HG03457 (cell line): ENCODE data around the gene PGGHG.
"Not testable (repeated sequence)": the region's sequence is repeated elsewhere in the genome, so short reads cannot be mapped to it uniquely, and the experiment has no call there.

Experiments
- ATAC-seq: cut with Tn5 transposase; IDR thresholded peaks from one replicate; pipeline ENCODE4 v1.9.1; 2021; ENCODE audit warnings: moderate number of reproducible peaks; ENCODE audit not compliant: unreplicated experiment

Gene PGGHG

GRCh38 chr11:326842-327580 lies 38.1 kb downstream of the PGGHG start:
- peak; percentile 43 for ATAC-seq

- no peak for ATAC-seq
Observed at GRCh38 chr11:327581-327923, 38.6 kb downstream of the PGGHG start.

GRCh38 chr11:328012-328411 lies 39.1 kb downstream of the PGGHG start:
- no peak for ATAC-seq

GRCh38 chr11:328516-329100 lies 39.7 kb downstream of the PGGHG start:
- not testable (repeated sequence) for ATAC-seq

GRCh38 chr11:329886-330253 lies 40.9 kb downstream of the PGGHG start:
- no peak for ATAC-seq

GRCh38 chr11:330307-330693 lies 41.4 kb downstream of the PGGHG start:
- ATAC-seq, result no peak

- no peak for ATAC-seq
Observed at GRCh38 chr11:330694-331357, 41.9 kb downstream of the PGGHG start.

GRCh38 chr11:331358-332060 lies 42.6 kb downstream of the PGGHG start:
- no peak for ATAC-seq

GRCh38 chr11:332651-333480 lies 43.9 kb downstream of the PGGHG start:
- ATAC-seq, result no peak

- ATAC-seq, result not testable (repeated sequence)
Observed at GRCh38 chr11:333616-334263, 44.8 kb downstream of the PGGHG start.

- ATAC-seq, result no peak
Observed at GRCh38 chr11:334264-334994, 45.5 kb downstream of the PGGHG start.

- ATAC-seq, result no peak
Observed at GRCh38 chr11:335779-336658, 47.1 kb downstream of the PGGHG start.

- no peak for ATAC-seq
Observed at GRCh38 chr11:336659-337198, 47.8 kb downstream of the PGGHG start.

- no peak for ATAC-seq
Observed at GRCh38 chr11:337711-338110, 48.8 kb downstream of the PGGHG start.

GRCh38 chr11:339963-340362 lies 51.0 kb downstream of the PGGHG start:
- no peak for ATAC-seq

GRCh38 chr11:340539-341512 lies 51.9 kb downstream of the PGGHG start:
- no peak for ATAC-seq

- no peak for ATAC-seq
Observed at GRCh38 chr11:342328-342727, 53.4 kb downstream of the PGGHG start.
